Neural cell (in vitro differentiated cells): Measurements from ENCODE around the gene SECISBP2.

Experiments
- CTCF ChIP-seq: fragments of 450-650 bp; IDR thresholded peaks from 2 replicates; pipeline ENCODE4 v1.5.1; 2014; ENCODE audit warnings: antibody characterized with exemption, mild to moderate bottlenecking, moderate library complexity; ENCODE audit not compliant: poor library complexity, severe bottlenecking
- EP300 ChIP-seq: fragments of 450-650 bp; conservative IDR thresholded peaks from 2 replicates; pipeline ENCODE4 v1.6.1; 2014; ENCODE audit warnings: antibody characterized with exemption, mild to moderate bottlenecking, moderate library complexity; ENCODE audit not compliant: poor library complexity, severe bottlenecking
- RAD21 ChIP-seq: fragments of 450-650 bp; conservative IDR thresholded peaks from 2 replicates; pipeline ENCODE4 v1.6.1; 2014; ENCODE audit warnings: antibody characterized with exemption, mild to moderate bottlenecking, moderate library complexity
- REST ChIP-seq: IDR thresholded peaks from 2 replicates; pipeline ENCODE4 v1.6.1; 2012; ENCODE audit warnings: borderline replicate concordance

- TF ChIP-seq CTCF = no peak
- no peak for TF ChIP-seq EP300
- no peak for TF ChIP-seq RAD21
- no peak for TF ChIP-seq REST
Observed at GRCh38 chr9:89315482-89315881, 2.8 kb upstream of the SECISBP2 start.
